Measurements from ENCODE around the gene PTPRG. TPM values are rescaled to one million over a fixed set of nuclear protein-coding genes. Genes with fewer than 3 reads are reported as not detected.

The PTPRG gene
- polyA plus RNA-seq, 3 donors = not detected

DNA sequence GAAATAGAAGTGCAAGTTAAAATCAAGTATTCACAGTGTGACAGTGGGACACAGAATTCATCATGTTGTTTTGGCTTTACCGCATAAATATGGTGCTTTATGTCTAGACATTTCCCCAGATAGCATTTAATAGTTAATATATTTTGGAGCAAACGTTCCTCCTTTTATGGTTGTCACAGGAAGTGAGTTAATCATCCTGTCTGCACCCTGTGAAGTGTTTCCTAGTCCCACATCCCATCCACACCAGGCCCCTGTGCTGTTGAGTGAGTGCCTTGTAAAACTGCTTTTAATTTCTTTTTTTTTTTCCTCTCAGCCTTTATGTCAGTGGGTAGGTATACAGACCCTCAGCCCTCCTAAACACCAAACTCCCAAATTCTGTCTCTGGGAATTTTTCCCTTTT, 418.3 kb downstream of the PTPRG start:
- no peaks in the 10 kb centered on the region for H3K4me1 Mint-ChIP-seq
- H3K4me2 ChIP-seq (replicated peaks; ENCODE audit: extremely low read depth, low read length, poor library complexity, severe bottlenecking) = no peak overlapping the region
- H3K27me3 Mint-ChIP-seq (ENCODE audit: low read depth in 3 of 3) = peaks cover 0 to 2% (median 0%) of the 10 kb centered on the region in 3 donors
- no peak overlapping the region for H2AFZ ChIP-seq (ENCODE audit: insufficient read depth, low read depth, low read length, poor library complexity, severe bottlenecking)
- no peak overlapping the region for H3K27ac ChIP-seq (ENCODE audit: low read depth in 1 of 2, low read length in 2 of 2)
- DNase-seq = no peak
- H3K36me3 ChIP-seq (replicated peaks in 1 of 2; ENCODE audit: control insufficient read depth in 1 of 2, insufficient read depth in 2 of 2, low read length in 2 of 2) = no peaks in the 10 kb centered on the region
- H3K9ac ChIP-seq (ENCODE audit: insufficient read depth, low read length, poor library complexity, severe bottlenecking) = no peak overlapping the region
- H3K4me1 ChIP-seq (ENCODE audit: control insufficient read depth in 1 of 2, insufficient read depth in 2 of 2, low read length in 2 of 2) = no peaks in the 10 kb centered on the region
- no peaks in the 10 kb centered on the region for H3K9me3 Mint-ChIP-seq
- no peaks in the 10 kb centered on the region for H4K20me1 ChIP-seq (ENCODE audit: insufficient read depth, low read length)
- no peaks in the 10 kb centered on the region for H3K27me3 ChIP-seq (ENCODE audit: control insufficient read depth in 2 of 2, insufficient read depth in 2 of 2, low read length in 2 of 2)
- no peak overlapping the region for H3K4me3 Mint-ChIP-seq
- WGBS (ENCODE audit: insufficient coverage) = no CpG with 5 or more reads among the region's 2 CpGs
- no peak for TF ChIP-seq CTCF (IDR thresholded peaks at IDR 0.05)
- no peaks in the 10 kb centered on the region for H3K9me3 ChIP-seq (replicated peaks in 1 of 2; ENCODE audit: control insufficient read depth in 1 of 2, insufficient read depth in 1 of 2, low read length in 2 of 2)
- no peak overlapping the region for H3K27ac Mint-ChIP-seq
- no peaks in the 10 kb centered on the region for H3K36me3 Mint-ChIP-seq
- H3K79me2 ChIP-seq (ENCODE audit: insufficient read depth, low read length) = no peaks in the 10 kb centered on the region
- no peak overlapping the region for H3K4me3 ChIP-seq (replicated peaks in 1 of 3; ENCODE audit: low read depth in 2 of 3, low read length in 3 of 3)
- intact Hi-C loops (cut with micrococcal nuclease) = no loop called here

DNA sequence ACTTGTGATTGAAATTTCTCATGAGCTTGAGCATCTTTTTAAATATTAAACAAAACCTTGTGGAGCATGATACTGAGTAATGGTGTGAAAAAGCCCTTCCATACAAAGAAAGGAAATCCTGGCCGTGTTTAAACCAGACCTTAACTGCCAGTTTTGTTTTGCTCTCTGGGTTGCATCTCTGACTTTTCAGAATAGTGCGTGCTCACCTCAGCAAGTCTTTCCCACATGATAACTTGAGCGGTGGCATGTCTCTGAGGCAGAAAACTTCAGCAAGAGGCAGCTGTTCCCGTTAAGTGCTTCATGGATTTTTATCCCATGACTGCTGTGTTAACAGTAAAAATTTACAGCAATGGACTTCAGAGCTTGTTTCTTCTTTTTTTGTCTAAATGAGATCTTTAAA, 418.7 kb downstream of the PTPRG start:
- Histone ChIP-seq H3K27ac (ENCODE audit: low read depth in 1 of 2, low read length in 2 of 2) (no peak overlapping the region), H3K79me2 (ENCODE audit: insufficient read depth, low read length) (no peaks in the 10 kb centered on the region), H3K36me3 (replicated peaks in 1 of 2; ENCODE audit: control insufficient read depth in 1 of 2, insufficient read depth in 2 of 2, low read length in 2 of 2) (no peaks in the 10 kb centered on the region), H4K20me1 (ENCODE audit: insufficient read depth, low read length) (no peaks in the 10 kb centered on the region), H3K4me1 (ENCODE audit: control insufficient read depth in 1 of 2, insufficient read depth in 2 of 2, low read length in 2 of 2) (no peaks in the 10 kb centered on the region), H3K4me3 (replicated peaks in 1 of 3; ENCODE audit: low read depth in 2 of 3, low read length in 3 of 3) (no peak overlapping the region), H2AFZ (ENCODE audit: insufficient read depth, low read depth, low read length, poor library complexity, severe bottlenecking) (no peak overlapping the region), H3K4me2 (replicated peaks; ENCODE audit: extremely low read depth, low read length, poor library complexity, severe bottlenecking) (no peak overlapping the region), H3K9me3 (replicated peaks in 1 of 2; ENCODE audit: control insufficient read depth in 1 of 2, insufficient read depth in 1 of 2, low read length in 2 of 2) (no peaks in the 10 kb centered on the region), H3K9ac (ENCODE audit: insufficient read depth, low read length, poor library complexity, severe bottlenecking) (no peak overlapping the region), H3K27me3 (ENCODE audit: control insufficient read depth in 2 of 2, insufficient read depth in 2 of 2, low read length in 2 of 2) (no peaks in the 10 kb centered on the region)
- Mint-ChIP-seq H3K27ac (no peak overlapping the region), H3K4me1 (no peaks in the 10 kb centered on the region), H3K4me3 (no peak overlapping the region), H3K27me3 (ENCODE audit: low read depth in 3 of 3) (peaks cover 0 to 2% (median 0%) of the 10 kb centered on the region in 3 donors), H3K36me3 (no peaks in the 10 kb centered on the region), H3K9me3 (peaks cover 0 to 3% (median 0%) of the 10 kb centered on the region in 7 donors)
- TF ChIP-seq CTCF (IDR thresholded peaks at IDR 0.05) = no peak
- WGBS (ENCODE audit: insufficient coverage) = 64% methylated on average over 3 of the region's 4 CpGs
- DNase-seq = no peak
- intact Hi-C loops (cut with micrococcal nuclease) = no loop called here
